ENCODE data around the gene SPAG9. TPM values are rescaled to one million over a fixed set of nuclear protein-coding genes. Genes with fewer than 3 reads are reported as not detected.
A peak's percentile ranks its signal among the peaks of the same experiment; 100 is the strongest.

SPAG9 gene
- total RNA-seq, 1 experiment from 2014 or later = 89.6 TPM

- DNase-seq (ENCODE audit: low read depth) = no peak
Observed at GRCh38 chr17:50989149-50989548, 131.5 kb downstream of the SPAG9 start.

- no peak for DNase-seq (ENCODE audit: low read depth)
Observed at GRCh38 chr17:50988427-50988826, 132.2 kb downstream of the SPAG9 start.

GRCh38 chr17:50986989-50987660 is 133.5 kb downstream of the SPAG9 start:
- peak; percentile 82 for DNase-seq (ENCODE audit: low read depth)

DNA sequence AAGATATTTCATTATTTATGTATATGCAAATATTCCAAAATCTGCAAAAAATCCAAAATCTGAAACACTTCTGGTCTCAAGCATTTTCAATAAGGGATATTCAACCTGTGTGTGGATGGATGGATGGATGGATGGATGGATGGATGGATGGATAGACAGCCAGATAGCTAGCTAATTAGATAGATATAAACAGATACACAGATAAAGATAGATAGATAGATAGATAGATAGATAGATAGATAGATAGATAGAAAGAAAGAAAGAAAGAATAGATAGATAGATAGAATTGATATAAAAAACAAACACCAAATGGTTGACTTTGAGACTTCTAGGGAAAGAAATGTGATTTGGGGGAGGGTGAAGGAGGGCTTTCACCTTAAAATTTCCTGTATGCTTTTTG is 139.4 kb downstream of the SPAG9 start:
- no peak for DNase-seq (ENCODE audit: low read depth)

GRCh38 chr17:50979524-50979927 is 141.1 kb downstream of the SPAG9 start:
- no peak for DNase-seq (ENCODE audit: low read depth)

GRCh38 chr17:50977487-50978159 is 143.0 kb downstream of the SPAG9 start:
- DNase-seq (ENCODE audit: low read depth) = no peak

GRCh38 chr17:50976951-50977472 is 143.7 kb downstream of the SPAG9 start:
- no peak for DNase-seq (ENCODE audit: low read depth)

DNA sequence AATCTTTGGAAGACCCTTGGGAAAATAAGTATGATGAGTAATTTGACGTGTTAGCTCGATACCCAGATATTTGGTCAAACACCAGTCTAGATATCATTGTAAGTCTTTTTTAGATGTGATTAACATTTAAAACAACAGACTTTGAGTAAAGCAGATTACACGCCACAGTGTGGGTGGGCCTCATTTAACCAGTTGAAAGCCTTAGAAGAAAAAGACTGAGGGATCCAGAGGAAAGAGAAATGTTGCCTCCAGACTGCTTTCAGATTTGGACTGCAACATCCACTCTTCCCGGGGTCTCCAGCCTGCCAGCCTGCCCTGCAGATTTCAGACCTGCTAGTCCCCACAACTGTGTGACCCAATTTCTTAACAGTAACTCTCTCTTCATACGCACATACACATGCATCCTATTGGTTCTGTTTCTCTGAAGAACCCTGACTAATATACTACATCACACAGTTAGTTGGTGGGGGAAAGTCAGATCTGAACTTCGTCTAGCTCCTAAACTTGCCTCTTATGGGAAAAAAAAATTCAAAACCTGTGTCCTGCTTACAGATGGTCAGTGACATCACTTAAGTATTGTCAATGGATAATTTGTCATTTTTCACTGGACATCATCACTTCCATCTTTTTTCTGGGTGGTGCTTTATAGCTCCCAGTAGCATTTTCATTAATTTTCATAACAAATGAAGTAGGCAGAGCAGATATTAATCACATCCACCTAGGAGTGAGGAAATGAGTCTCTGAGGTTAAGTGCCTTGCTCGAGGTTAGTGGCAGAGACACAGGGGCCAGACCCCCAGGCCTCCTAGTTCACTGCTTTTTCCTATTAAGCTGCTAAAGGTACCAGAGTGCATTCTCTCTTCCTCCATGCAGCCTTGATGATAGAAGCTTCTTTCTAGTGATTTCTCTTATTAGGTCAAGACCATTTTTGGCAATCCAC is 146.8 kb downstream of the SPAG9 start:
- no peak for DNase-seq (ENCODE audit: low read depth)

GRCh38 chr17:50972577-50972976 is 148.1 kb downstream of the SPAG9 start:
- DNase-seq (ENCODE audit: low read depth) = no peak

DNA sequence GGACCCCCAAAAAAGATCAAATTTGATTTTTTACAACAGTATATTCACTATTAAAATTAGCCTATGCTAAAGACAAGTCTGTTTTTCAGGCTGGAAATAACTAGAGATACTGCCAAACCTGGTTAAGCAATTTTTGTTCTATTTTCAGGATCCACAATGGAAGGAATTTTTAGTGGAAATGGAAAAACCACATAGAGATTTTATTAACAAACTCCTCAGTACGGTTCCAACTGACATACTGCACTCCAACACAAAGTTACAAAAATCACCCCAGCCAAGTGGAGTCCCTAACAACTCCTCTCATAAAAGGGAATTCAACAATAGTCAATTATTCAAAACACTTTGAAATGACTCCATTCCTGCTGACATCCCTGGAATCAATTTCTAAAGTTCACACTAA is 152.9 kb downstream of the SPAG9 start:
- DNase-seq (ENCODE audit: low read depth) = no peak

GRCh38 chr17:50966163-50966666 is 154.5 kb downstream of the SPAG9 start:
- no peak for DNase-seq (ENCODE audit: low read depth)

GRCh38 chr17:50963139-50963538 is 157.5 kb downstream of the SPAG9 start:
- DNase-seq (ENCODE audit: low read depth) = no peak

DNA sequence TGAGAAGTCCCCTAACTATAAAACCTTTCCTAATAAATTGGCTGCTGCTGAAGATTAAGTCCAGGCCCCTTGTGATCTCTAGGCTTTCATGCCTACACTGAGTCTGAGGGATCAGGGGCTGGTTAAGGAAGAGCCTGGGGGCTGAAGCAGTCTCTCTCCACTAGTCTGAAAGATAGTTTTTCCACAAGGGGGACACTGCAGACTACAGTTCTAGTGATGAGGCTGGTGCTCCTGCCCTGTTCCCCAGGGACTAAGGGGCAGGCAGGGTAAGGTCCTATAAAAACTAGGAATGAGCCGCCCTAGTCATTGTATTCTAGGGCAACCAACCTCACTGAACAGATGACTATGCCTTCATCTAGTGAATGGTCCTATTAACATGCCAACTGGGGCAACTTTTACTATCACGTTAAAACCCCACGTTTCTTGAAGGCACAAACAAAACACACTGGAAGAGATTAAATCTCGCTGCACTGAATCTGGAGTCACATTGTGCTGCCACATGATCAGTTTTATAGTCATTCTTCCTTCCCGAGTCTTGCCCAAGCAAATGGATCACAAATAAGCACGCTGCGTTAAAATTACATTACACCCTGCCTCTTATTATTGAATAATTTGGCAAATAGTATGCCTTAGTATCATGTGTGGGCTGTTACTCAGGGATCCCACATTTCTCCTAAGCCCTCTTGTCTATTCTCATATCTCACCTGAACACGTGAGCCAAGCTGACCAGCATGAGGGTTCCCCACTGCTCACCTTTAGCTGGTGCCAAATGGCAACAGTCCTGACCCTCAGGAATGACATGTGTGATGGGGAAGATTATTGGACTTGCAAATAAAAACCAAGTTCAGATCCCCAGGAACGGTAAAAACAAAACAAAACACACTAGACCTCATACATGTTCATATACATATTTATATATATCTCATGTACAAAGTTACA is 159.1 kb downstream of the SPAG9 start:
- DNase-seq (ENCODE audit: low read depth) = no peak

DNA sequence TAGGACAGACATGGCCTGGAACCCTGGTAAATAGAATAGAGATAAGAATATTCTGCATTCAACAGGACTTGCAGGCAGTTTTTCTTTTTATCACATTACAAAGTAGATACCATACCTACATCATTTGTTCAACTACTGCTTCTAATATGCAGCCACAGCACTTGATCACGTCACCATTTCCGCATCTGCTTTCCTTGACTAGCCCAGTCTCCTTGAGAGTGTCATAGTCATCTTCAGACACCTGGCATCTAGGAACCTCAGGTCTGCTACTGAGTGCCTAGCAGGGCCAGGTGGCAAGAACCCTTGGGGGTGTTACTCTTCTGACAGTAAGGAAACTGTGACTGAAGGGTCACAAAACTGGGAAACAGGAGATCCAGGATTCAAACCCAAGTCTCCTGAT is 161.3 kb downstream of the SPAG9 start:
- DNase-seq (ENCODE audit: low read depth) = no peak

DNA sequence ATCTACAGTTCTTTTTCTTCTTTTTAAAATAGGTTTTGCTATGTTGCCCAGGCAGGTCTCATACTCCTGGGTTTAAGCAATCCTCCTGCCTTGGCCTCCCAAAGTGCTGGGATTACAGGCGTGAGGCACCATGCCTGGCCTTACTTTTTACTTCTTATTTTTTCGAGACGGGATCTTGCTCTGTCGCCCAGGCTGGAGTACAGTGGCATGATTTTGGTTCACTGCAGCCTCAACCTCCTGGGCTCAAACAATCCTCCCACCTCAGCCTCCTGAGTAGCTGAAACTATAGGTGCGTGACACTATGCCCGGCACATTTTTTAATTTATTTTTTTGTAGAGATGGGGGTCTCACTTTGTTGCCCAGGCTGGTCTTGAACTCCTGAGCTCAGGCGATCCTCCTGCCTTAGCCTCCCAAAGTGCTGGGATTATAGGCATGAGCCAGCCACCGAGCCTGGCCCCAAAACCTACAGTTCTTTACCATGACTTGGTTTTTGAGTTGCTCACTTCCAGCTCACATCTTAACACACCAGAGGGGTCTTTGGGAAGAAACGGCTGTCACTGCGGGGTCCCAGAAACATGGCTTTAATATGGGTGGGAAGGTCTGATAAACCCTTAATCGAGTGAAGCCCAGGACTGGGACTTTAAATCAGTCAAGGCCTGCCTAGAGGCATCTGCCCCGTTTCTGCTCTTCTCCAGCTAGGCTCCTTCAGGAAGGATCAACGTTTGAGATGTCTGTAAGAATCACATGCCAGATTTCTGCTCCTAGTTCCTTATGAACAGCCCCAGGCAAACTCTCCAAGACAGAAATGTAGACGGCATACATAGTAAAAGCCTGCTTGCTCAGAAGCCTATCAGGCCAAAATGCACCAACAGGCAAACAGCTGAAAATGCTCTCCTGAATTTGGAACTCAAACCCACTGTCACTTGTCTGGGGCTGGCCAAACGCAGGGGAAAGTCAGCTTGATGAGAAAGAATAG is 162.8 kb downstream of the SPAG9 start:
- DNase-seq (ENCODE audit: low read depth) = no peak

GRCh38 chr17:50956750-50957523 is 163.7 kb downstream of the SPAG9 start:
- peak; percentile 49 for DNase-seq (ENCODE audit: low read depth)

DNA sequence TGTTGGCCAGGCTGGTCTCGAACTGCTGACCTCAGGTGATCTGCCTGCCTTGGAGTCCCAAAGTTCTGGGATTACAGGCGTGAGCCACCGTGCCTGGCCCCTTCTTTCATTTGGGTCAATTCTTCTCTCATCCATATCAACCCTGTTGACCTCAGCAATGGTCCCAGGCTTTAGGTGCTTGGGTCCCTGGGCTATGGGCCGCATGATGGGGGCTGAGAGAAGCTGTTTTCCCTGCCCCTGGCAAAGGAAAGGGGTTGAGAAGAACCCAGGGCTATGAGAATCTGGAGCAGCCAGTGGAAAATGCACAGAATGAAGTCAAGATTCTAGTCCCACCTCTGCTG is 164.3 kb downstream of the SPAG9 start:
- no peak for DNase-seq (ENCODE audit: low read depth)

GRCh38 chr17:50955667-50956120 is 165.0 kb downstream of the SPAG9 start:
- DNase-seq (ENCODE audit: low read depth) = no peak

DNA sequence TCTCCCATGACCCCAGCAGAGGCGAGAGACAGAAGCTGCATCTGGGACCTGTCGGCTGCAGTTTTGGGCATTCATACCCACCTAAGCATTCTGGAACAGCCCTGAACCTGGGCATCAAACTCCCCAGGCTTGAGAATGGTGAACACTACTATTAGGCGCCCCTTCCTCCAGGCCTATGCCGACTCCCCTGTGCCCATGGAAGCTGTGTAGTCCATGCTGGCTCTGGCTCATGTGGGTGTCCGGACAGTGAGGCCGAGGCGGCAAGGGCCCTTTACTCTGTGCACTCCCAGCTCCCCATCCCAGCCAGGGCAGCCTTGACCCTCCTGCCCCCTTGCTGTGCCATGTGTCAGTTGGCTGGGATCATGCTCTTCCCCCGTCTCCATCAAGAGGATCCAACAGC is 165.5 kb downstream of the SPAG9 start:
- DNase-seq (ENCODE audit: low read depth) = no peak
